K562 (cell line): Measurements from ENCODE around the gene TMIGD2. TPM values are rescaled to one million over a fixed set of nuclear protein-coding genes. Genes with fewer than 3 reads are reported as not detected.

Experiments used
- C11orf30 ChIP-seq: fragments of 450-650 bp; IDR thresholded peaks from 2 replicates; pipeline ENCODE4 v1.6.1; 2016; ENCODE audit warnings: low read depth, mild to moderate bottlenecking
- CBFA2T3 ChIP-seq: fragments of 450-650 bp; IDR thresholded peaks from 2 replicates; pipeline ENCODE4 v1.6.1; 2017
- CBX5 ChIP-seq: IDR thresholded peaks from 2 replicates; pipeline ENCODE4 v1.6.1; 2014; ENCODE audit warnings: low read depth, borderline replicate concordance
- CREB1 ChIP-seq, 2 experiments: sonication (generic) in 1 of 2; formaldehyde crosslinking in 1 of 2; IDR thresholded peaks; 2 replicates each; pipeline versions ENCODE4 v1.6.1 to v1.8.0; 2012 to 2022; ENCODE audit warnings: inconsistent platforms in 1 of 2, mild to moderate bottlenecking in 1 of 2, missing genetic modification reagents in 1 of 2, moderate library complexity in 1 of 2
- EGR1 ChIP-seq: fragments of 450-650 bp; conservative IDR thresholded peaks from 2 replicates; pipeline ENCODE4 v1.6.1; 2017; ENCODE audit warnings: mild to moderate bottlenecking
- KLF13 ChIP-seq: fragments of 450-650 bp; IDR thresholded peaks from 2 replicates; pipeline ENCODE4 v1.6.1; 2016; ENCODE audit warnings: missing genetic modification characterization, low read depth, mild to moderate bottlenecking, missing compliant biosample characterization, moderate library complexity, borderline replicate concordance
- LEF1 ChIP-seq: fragments of 450-650 bp; IDR thresholded peaks from 2 replicates; pipeline ENCODE4 v1.6.1; 2016; ENCODE audit warnings: mild to moderate bottlenecking
- MAX ChIP-seq: sonication (generic); formaldehyde crosslinking; IDR thresholded peaks from 2 replicates; pipeline ENCODE4 v1.9.0; 2022; ENCODE audit warnings: mild to moderate bottlenecking, missing genetic modification reagents
- NCOR1 ChIP-seq: fragments of 450-650 bp; IDR thresholded peaks from 2 replicates; pipeline ENCODE4 v1.6.1; 2016; ENCODE audit warnings: mild to moderate bottlenecking, moderate library complexity
- NFIC ChIP-seq: fragments of 450-650 bp; IDR thresholded peaks from 2 replicates; pipeline ENCODE4 v1.6.1; 2017; ENCODE audit warnings: mild to moderate bottlenecking, inconsistent platforms
- NFIX ChIP-seq: fragments of 250-450 bp; sonication (Bioruptor Pico); IDR thresholded peaks from 2 replicates; pipeline ENCODE4 v1.4.0; 2020; ENCODE audit warnings: low read depth, mild to moderate bottlenecking, moderate library complexity
- NR2C2 ChIP-seq, 2 experiments: fragments of 200-800 bp in 1 of 2; sonication (Bioruptor generic) in 1 of 2; sonication (generic) in 1 of 2; formaldehyde crosslinking in 1 of 2; IDR thresholded peaks; 2 replicates each; pipeline versions ENCODE4 v1.6.1 to v1.8.0; 2016 to 2022; ENCODE audit warnings: mild to moderate bottlenecking in 1 of 2, missing compliant biosample characterization in 1 of 2, missing genetic modification characterization in 1 of 2, missing genetic modification reagents in 1 of 2
- PHF20 ChIP-seq: fragments of 450-650 bp; IDR thresholded peaks from 2 replicates; pipeline ENCODE4 v1.6.1; 2018; ENCODE audit not compliant: partially characterized antibody
- PHF8 ChIP-seq: fragments of 200-600 bp; sonication (generic); IDR thresholded peaks from 2 replicates; pipeline ENCODE4 v1.6.1; 2012; ENCODE audit warnings: mixed run types, mild to moderate bottlenecking, inconsistent platforms, low read length, moderate library complexity, borderline replicate concordance
- POLR2AphosphoS2 ChIP-seq: IDR thresholded peaks from 2 replicates; pipeline ENCODE4 v1.6.1; 2012; ENCODE audit warnings: low read length, improper control_type of control experiment
- PRMT5 ChIP-seq: sonication (generic); formaldehyde crosslinking; IDR thresholded peaks from 2 replicates; pipeline ENCODE4 v1.5.0; 2020; ENCODE audit warnings: missing genetic modification reagents
- RUNX1 ChIP-seq: sonication (generic); IDR thresholded peaks from 2 replicates; pipeline ENCODE4 v1.6.1; 2016; ENCODE audit warnings: antibody characterized with exemption, low read depth
- SNRNP70 ChIP-seq: fragments of 200-400 bp; formaldehyde crosslinking; optimal IDR thresholded peaks from 2 replicates; pipeline ENCODE3; 2017; ENCODE audit warnings: low read depth, low read length
- SP2 ChIP-seq: IDR thresholded peaks from 2 replicates; pipeline ENCODE4 v1.6.1; 2011; ENCODE audit warnings: mild to moderate bottlenecking, low read depth, low read length, moderate library complexity; ENCODE audit not compliant: poor library complexity, severe bottlenecking; ENCODE audit errors: extremely low read depth
- STAT5B ChIP-seq: fragments of 250-450 bp; sonication (Bioruptor Pico); IDR thresholded peaks from 2 replicates; pipeline ENCODE4 v1.8.0; 2021; ENCODE audit warnings: mild to moderate bottlenecking, inconsistent platforms
- TOE1 ChIP-seq, 2 experiments: fragments of 450-650 bp in 1 of 2; sonication (generic) in 1 of 2; formaldehyde crosslinking in 1 of 2; IDR thresholded peaks; 2 replicates each; pipeline versions ENCODE4 v1.7.1 to v1.8.0; 2016 to 2022; ENCODE audit warnings: borderline replicate concordance in 2 of 2, mild to moderate bottlenecking in 2 of 2, antibody characterized with exemption in 1 of 2, inconsistent platforms in 1 of 2, low read depth in 1 of 2, missing genetic modification reagents in 1 of 2, moderate library complexity in 1 of 2
- ZBTB33 ChIP-seq: sonication (generic); formaldehyde crosslinking; IDR thresholded peaks from 2 replicates; pipeline ENCODE4 v1.8.1; 2023; ENCODE audit warnings: mild to moderate bottlenecking, missing genetic modification reagents
- ZNF57 ChIP-seq: fragments of 450-650 bp; formaldehyde crosslinking; IDR thresholded peaks from 2 replicates; pipeline ENCODE4 v1.4.0; 2020; ENCODE audit warnings: mild to moderate bottlenecking, moderate library complexity
- ZNF586 ChIP-seq: fragments of 450-650 bp; formaldehyde crosslinking; conservative IDR thresholded peaks from 2 replicates; pipeline ENCODE4 v1.4.0; 2020; ENCODE audit warnings: mild to moderate bottlenecking, moderate library complexity
- ZSCAN29 ChIP-seq: fragments of 450-650 bp; IDR thresholded peaks from 2 replicates; pipeline ENCODE4 v1.6.1; 2017
- polyA plus RNA-seq, 8 experiments: library from polyadenylated mRNA; depleted of rRNA in 4 of 8; stranded (reverse) in 5 of 8; unstranded in 3 of 8; fragments of >200 nt; fragmentation: Nextera tagmentation in 2 of 8; fragmentation: Illumina TruSeq in 1 of 8; extraction: Ambion mirVana in 2 of 8; extraction: Trizol in 1 of 8; gene quantifications; 2 replicates each; pipeline versions ENCODE4 v1.2.1 to v1.2.3, GENCODE V29; 2011 to 2014; ENCODE audit warnings: inconsistent platforms in 1 of 8, missing spikeins in 1 of 8
- total RNA-seq, 7 experiments: library from RNA; depleted of rRNA in 6 of 7; stranded (reverse); fragments of >200 nt in 6 of 7; fragmentation: Illumina TruSeq in 2 of 7; extraction: Trizol in 2 of 7; gene quantifications; 2 replicates each; pipeline versions ENCODE4 v1.2.1 to v1.2.3, GENCODE V29; 2011 to 2021; ENCODE audit warnings: low replicate concordance in 1 of 7

The TMIGD2 gene
- total and polyA plus RNA-seq, 9 of the 15 experiments (the other 6 are each of a cell fraction or from before 2014, with no cell fraction given): not detected

- no peak for TF ChIP-seq SP2
- no peak for TF ChIP-seq NFIX (CRISPR knock-in tag)
- no peak for TF ChIP-seq ZBTB33 (CRISPR knock-in tag)
- TF ChIP-seq CBFA2T3: no peak
- no peak; the same call in 1 of the 2 replicates for TF ChIP-seq NFIC
- TF ChIP-seq NCOR1: no peak
- TF ChIP-seq TOE1 (IDR thresholded peaks at IDR 0.05; ENCODE audit: borderline replicate concordance): peak; percentile 40; the same call in 1 of the 2 replicates
- no peak for TF ChIP-seq TOE1 (CRISPR knock-in tag; IDR thresholded peaks at IDR 0.05; ENCODE audit: borderline replicate concordance, low read depth)
- TF ChIP-seq CBX5: no peak
- TF ChIP-seq LEF1: no peak
- no peak for TF ChIP-seq ZNF586 (CRISPR knock-in tag)
- TF ChIP-seq SNRNP70: no peak
- no peak for TF ChIP-seq MAX (CRISPR knock-in tag)
- TF ChIP-seq PHF8: no peak
- TF ChIP-seq NR2C2 (CRISPR knock-in tag; IDR thresholded peaks at IDR 0.05): no peak
- no peak for TF ChIP-seq NR2C2 (tag; IDR thresholded peaks at IDR 0.05)
- TF ChIP-seq RUNX1: no peak
- peak; percentile 76 for TF ChIP-seq PHF20
- TF ChIP-seq KLF13 (tag): no peak
- TF ChIP-seq C11orf30: peak; percentile 40; the same call in 1 of the 2 replicates
- no peak for TF ChIP-seq ZSCAN29
- peak; percentile 67 for TF ChIP-seq EGR1
- TF ChIP-seq POLR2AphosphoS2: no peak
- TF ChIP-seq ZNF57 (CRISPR knock-in tag): no peak
- TF ChIP-seq CREB1 (IDR thresholded peaks at IDR 0.05): no peak
- TF ChIP-seq CREB1 (CRISPR knock-in tag; IDR thresholded peaks at IDR 0.05): no peak
- no peak for TF ChIP-seq STAT5B (CRISPR knock-in tag)
- no peak for TF ChIP-seq PRMT5 (CRISPR knock-in tag)
- TF ChIP-seq, all 486 proteins: peak for 20
These were observed 40.1 kb upstream of the TMIGD2 start (continued) for GRCh38 chr19:4342314-4342614.
